GM19372 (cell line): ENCODE data around the gene C13orf46.

Experiments used
- ATAC-seq: cut with Tn5 transposase; IDR thresholded peaks from one replicate; pipeline ENCODE4 v1.9.1; 2021; ENCODE audit warnings: mild to moderate bottlenecking, low read depth, moderate library complexity; ENCODE audit not compliant: unreplicated experiment

Gene C13orf46

DNA sequence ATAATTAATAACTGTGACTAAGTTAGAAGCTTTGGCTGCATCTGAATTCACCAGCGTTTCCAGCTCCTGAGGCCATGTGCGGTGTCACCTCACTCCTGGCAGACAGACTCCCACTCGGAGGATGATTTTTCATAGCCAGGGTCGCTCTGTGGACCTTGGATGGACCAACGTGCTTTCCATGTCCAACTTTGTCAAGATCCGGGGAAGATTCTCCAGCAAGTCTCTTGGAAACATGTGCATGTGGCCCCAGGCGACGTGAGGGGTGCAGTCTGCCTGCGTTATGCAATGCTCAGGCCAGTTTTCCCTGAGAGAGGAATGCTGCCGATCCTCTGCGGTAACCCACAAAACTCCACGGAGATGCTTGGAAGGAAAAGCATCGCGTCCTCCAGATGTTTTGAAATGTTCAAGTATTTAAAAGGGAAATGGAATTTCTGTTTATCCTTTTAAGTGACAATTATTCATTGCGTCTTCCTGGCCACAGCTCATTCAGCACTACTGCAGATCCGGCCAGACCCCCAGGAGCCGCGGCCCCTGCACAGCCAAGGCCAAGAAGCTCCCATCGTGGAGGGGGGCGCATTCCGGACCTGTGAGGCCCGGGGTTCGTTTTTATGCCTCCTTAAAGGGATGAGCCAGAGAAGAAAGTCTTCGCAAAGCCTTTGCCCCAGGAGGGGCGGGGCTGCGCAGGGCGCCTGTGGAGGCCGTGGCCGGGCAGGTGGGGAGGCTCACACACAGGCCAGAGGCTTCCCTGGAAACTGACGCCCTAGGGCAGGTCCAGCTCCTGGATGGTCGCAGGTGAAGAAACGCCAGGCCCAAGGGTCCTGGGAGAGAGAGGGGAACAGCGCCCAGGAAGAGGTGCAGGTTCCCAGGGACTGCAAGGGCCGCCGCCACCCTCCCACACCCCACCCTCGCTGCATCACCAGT lies 46.0 kb downstream of the C13orf46 start:
- no peak for ATAC-seq

DNA sequence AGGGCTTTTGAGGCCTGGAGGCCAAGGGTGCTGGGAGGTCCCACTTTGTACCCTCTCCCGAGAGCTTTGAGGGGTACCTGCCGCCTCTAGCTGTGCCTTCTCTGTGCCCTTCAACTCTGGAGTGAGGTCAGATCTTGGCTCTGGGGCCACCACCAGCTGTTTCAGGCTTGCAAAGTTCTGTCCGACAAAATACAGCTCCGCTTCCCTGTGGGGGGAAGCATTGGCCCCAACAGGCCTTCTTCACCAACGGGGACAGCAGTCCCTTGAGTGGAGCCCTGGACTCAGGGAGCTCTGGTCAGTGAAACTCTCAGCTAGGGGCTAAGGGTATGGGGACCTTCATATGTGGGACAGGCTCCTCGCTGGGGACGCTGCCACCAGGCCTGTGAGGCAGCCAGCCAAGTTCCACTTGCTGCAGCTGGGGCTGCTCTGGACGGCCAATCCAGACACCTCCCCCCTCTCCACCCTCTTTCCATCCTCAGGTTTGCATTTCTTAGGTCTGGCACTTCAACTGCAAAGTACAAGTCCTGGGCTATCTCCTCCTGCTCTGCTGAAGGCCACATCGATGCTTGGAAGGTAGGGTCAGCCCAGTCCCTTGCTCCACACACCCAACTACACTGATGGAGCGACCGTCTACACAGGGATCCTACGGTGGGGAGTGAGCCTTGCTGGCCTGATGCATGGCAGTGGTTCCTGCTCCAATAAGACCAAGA lies 46.8 kb downstream of the C13orf46 start:
- no peak for ATAC-seq

DNA sequence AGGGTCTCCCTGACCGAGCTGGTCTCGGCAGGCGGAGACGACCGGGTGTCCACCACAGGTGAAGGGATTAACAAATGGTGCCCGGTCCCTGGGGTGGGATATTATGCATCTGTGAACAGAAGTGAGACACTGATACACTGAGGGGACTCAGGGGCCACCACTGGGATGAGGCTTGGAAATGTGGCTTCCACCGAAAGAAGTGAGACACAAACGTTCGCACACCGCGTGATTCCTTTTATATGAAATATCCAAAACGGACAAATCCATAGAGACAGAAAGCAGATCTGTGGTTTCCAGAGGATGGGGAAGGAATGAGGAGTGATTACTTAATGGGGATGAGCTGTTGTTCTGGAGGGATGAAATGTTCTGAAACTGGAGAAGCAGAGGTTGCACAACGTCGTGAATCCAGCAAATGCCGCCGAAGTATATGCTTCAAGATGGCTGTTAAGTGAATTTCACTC lies 47.5 kb downstream of the C13orf46 start:
- ATAC-seq, result no peak

DNA sequence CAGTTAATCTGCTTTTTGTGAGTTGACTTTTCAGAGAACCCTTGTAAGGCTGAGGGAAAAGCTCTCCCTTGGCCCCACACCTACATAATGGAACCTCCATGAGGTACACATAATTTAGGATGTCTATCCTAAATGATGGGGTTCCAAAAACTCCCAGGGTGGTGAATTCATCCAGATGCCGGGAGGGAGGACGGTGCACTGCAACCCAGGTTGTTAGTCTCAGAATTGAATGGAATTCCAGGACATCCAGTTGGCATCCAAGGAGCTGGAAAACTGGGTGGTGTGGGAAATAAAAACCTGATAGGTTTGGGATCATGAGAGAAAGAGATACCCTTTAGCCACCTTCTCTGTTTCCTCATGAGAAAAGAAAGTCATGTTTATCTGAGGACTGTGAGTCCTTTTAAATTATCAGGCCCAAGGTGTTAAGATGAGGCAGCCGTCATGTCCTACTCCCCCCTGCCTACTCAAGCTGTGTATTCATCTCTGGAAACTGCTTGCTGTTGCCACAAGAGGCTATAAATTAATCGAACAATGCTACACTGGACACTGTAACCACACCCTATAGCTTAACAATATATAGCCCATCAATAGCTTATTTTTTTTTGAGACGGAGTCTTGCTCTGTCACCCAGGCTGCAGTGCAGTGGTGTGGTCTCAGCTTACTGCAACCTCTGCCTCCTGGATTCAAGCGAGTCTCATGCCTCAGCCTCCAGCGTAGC lies 49.5 kb downstream of the C13orf46 start:
- ATAC-seq, result no peak

DNA sequence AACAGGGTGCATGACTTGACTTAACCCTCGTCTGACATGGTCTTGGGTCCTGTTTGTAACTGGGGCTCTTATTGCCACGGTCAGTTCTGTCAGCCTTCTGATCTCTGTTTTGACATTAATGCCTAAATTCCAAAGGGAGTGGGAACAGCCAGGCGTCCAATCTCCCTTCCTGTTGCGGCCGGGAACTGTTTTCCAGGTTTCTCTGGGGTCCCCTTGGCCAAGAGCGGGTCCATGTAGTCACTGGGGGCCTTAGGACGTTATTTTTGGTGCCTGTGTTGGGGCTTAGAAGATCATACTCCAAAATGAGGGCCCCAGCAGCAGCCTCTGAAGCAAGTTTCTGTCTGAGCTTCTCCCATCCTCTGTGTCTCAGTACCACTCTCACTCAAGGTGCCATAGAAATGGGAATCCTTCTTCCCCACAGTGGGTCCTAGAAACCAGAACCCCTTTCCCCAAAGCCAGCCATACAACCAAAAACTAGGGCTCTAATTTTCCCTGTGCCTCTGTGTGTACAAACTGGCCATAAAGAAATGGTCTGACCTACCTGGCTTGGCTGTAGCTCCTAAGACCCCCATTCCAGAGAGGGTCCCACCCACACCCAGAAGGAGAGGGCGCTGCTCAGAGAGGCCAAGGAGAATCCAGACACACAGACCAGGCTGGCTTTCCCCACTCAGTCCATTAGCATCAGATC lies 50.4 kb downstream of the C13orf46 start:
- no peak for ATAC-seq

DNA sequence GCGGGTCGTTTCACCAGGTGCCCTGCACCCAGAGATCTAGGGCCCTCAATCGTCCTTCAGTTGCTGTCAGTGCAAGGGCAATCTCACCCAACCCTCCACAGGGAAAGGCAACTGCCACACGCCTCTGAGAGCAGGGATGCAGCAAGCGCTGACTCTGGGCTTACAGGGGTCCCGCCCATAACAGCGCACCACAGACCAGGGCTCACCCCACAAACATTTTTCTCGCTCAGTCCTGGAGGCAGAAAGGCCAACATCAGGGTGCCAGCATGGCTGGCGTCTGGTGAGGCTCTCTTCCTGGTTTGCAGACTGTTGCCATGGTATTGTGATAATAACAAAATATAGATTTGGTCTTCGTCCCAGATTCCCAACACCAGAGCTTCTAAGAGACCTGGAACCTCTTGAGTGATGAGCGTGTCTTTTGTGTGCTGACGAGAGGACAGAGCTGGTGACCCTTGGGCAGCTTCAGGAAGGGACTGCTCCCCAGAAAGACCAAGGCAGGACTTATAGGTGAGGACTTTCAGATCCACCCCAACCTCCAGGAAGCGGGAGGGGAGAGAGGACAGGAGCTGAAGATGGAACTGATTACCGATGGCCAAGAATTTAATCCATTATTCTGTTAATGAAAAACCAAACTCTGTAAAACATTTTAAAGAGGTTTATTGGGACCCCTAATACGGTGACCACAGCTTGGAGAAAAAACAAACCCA lies 51.3 kb downstream of the C13orf46 start:
- no peak for ATAC-seq

DNA sequence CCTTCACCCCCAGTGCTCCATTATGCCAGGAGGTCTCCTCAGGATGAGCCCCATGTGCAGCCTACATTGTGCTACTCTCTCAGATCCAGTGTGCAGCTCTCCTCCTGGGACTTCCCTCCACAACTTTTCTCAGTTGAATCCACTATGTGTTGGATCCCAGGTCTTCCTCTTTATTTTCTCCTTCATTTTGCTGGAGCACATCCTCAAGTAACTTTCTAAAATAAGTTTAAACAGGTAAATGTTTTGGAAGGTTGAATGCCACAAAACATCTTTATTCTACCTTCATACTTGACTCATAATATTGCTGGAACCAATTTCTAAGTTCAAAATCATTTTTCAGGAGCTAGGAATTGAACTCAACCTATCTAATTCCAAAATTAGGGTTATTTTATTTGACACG lies 52.1 kb downstream of the C13orf46 start:
- no peak for ATAC-seq

DNA sequence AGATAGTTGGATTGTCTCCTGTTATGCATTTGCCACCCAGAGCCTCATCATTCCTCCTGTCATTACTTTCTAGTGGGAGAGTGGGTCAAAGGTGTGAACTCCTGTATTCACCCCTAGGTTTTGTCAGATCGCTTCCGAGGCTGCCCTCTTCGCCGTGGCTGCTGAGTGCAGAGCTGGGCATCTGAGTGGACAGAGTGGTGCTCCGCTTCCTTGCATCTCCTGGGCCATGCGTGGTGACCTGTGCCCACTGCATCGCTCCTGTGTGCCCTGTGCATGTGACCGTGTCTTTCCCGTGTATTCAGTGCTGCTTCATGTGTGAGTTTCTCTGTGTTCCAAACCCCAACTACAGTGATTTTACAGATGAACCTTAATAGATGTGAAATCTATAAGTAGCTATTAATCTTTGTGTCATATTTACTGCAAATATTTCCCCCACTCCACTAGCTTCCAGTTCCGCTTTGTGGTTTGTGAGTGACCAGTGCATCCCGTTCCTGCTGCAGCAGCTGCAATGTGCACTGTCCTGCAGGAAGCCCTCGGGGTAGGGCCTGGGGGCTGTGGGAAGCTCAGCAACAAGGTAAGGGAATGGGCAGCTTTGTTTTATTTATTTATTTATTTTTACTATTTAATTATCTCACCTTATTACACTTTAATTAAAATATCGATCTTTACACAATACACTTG lies 53.1 kb downstream of the C13orf46 start:
- no peak for ATAC-seq

DNA sequence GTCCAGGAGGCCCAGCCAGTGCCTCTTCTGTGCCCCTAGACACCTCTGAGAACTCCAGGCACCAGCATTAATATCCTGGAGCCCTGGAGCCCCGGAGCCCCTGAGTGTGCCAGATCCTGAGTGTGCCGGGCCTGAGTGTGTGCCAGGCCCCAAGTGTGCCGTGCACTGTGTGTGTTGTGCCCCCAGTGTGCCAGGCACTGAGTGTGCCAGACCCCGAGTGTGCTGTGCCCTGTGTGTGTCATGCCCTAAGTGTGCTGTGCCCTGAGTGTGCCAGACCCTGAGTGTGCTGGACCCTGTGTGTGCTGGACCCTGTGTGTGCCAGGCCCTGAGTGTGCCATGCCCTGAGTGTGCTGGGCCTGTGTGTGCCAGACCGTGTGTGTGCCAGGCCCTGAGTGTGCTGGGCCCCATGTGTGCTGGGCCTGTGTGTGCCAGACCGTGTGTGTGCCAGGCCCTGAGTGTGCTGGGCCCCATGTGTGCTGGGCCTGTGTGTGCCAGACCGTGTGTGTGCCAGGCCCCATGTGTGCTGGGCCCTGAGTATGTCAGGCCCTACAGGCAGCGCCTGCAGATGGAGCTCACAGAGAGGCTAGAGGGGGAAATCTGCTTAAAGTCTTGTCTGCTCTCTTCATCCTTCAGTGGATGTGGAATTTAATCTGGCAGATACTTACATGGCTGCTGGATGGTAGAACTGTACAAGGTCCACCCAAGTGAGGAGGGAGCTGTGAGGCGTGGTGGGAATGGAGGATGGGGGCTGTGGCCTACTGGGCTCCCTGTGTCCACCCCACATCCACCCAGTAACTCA lies 53.9 kb downstream of the C13orf46 start:
- no peak for ATAC-seq

DNA sequence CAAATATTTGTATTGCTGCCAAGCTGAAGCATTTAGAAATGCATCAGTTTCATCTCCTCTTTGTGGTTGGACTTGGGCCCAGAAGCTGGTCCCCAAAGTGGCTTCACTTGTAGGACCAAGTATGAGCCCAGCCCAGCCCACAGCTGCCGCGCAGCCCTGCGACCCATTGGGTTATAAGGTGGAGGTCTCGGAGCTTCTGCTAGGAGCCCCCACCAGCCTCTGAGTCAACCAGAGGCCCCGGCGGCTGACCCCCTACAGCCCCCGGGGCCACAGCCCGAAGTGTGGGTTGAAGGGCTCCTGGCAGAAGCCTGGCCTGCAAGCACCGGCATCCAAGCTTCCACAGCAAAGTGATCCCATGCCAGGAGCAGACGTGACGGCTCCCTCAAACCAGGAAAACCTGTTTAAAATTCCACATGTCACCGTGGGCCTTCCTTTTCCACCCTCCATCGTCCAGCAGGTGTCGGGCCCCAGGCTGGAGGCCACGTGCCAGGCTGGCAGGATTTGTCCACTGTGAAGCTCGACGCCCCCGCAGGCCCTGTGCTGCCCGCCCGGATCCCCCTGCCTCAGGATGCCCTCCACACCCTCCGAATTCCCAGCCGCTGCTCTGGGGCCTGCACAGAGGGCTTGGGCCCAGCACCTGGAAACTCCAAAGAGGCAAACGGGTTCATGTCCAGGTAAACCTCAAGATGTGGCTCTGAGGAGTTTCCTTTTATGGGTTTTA lies 54.7 kb downstream of the C13orf46 start:
- ATAC-seq, result no peak

DNA sequence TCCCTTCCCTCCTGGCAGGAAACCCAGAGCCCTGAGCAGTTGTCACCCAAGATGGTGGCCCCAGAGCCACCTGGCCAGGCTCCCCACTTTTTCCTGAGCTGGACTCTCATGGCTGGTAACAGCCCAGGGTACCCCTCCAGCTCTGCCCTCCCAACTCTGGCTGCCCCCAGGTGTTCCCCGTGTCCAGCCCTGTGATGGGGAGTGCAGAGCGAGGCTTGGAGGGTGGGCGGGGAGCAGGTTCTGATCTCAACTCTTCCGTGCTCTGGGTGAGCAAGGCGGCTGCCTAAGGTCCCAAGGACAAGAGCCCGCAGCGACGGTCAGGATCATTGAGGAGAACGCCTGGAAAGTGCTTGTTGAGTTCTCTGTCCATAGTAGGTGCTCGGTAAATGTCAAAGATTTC lies 55.3 kb downstream of the C13orf46 start:
- no peak for ATAC-seq

DNA sequence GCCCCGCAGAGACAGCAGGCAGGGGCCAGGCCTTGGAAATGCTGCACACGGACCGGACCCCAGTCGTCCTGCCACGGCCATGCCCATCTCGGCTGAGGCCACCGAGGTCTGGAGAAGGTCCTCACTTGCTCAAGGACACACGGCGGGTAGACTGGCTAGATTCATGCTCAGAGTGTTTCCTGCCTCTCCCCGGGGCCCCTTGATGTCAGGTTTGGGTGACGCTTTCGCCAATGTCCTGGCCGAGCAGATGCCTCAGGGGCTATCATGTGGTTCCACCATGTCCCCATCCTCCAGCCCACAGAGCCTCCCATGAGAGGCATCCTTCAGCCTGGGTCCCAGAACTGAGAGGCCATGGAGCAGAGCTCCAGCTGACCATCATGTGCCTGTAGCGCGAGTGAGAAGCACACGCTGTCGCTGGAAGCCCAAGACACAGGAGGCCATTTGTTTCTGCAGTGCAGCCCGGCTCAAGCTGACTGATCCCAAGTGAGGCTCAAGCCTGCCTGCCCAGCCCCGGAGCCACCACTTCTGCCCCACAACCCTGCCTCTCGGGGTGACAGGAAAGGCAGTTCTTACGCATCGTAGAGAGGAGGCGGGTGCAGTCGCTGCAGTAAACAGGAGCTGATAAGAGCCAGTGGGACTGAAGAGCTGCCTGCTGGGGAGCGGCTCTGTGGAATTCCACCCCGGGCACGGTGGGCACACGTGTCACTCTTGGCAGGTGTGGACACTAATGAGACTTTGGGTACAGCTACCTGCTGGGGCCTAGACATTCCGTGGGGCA lies 56.1 kb downstream of the C13orf46 start:
- ATAC-seq, result no peak

DNA sequence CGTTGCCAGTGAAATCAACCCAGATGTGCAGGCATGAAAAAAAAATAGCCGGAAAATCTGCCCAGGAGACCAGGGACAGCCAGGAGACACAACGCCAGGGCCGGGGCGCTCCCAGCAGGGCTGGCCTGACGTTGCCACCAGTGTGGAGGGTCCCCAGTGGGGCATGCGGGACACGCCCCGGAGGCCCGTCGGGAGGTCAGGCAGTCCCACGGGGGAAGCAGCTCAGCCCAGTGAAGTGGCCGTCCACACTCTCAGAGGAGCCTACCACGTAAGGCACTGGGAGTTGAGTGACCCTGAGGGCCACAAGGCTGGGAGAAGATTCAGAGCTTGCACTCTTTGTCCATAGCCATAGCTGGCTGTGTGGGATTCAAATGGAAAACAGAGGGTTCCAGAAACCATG lies 56.8 kb downstream of the C13orf46 start:
- no peak for ATAC-seq

DNA sequence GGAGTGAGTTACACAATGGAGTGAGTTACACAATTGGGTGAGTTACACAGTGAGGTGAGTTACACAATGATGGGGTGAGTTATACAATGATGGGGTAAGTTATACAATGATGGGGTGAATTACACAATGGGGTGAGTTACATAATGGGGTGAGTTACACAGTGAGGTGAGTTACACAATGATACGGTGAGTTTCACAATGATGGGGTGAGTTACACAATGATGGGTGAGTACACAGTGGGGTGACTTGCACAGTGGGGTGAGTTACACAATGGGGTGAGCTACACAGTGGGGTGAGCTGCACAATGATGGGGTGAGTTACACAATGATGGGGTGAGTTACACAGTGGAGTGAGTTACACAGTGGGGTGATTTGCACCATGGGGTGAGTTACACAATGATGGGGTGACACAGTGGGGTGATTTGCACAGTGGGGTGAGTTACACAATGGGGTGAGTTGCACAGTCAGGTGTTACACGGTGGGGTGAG lies 57.5 kb downstream of the C13orf46 start:
- no peak for ATAC-seq

DNA sequence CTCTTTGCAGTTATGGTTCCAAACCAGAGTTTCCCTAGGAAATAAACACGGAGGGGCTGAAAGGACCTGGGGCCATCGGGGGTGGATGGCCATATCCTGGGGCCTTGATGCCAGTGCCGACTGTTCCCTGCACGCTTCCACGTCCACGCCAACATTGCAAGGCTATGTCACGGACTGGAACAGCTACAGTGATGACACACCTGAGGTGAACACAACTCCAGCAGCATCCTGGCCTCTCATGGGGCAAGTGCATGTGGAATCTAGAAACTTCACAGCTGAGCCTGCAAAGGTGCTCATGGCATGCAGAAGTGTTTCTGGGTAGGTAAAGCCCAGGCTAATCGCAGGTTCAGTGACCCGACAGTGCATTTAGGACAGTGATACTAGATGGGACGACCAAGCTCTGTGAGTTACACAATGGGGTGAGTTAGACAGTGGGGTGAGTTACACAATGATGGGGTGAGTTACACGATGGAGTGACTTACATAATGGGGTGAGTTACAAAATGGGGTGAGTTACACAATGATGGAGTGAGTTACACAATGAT lies 58.0 kb downstream of the C13orf46 start:
- ATAC-seq, result no peak

DNA sequence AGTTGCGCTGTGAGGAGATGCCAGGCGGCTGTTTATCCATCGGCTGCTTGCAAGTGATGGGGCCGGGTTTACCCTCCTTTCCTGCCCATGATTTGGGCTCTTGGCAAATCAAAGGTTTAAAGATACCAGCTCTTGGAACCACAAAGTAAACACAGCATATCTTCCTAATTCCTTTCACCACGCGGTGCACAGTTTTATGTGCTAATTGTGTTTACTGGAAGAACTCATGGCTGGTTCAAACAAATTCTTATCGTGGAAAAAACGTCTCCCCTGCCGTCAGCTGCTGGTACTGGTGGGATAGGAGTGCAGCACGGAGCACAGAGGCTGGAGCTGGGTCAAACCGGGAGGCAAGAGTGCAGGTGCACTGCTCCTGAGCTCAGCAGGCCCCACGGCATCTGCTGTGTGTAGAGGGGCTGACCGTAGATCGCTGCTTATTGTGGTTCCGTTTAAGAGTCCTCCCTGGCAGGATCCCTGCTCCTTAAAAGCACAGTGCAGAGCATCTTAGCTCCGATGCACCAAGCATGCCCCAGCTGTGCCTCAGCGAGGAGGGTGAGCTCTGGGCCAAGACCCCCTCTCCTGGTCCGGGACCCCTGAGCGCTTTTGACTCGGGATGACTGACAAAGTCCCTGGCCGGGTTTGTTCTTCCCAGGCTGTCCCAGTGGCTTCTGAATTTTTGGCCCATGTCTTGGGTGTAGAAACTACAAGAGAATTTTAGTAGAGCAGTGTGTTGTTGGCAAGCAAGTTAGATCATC lies 58.7 kb downstream of the C13orf46 start:
- no peak for ATAC-seq
